ENCODE measurements around the gene VRK2. TPM values are rescaled to one million over a fixed set of nuclear protein-coding genes. Genes with fewer than 3 reads are reported as not detected.

VRK2 gene
- total and polyA plus RNA-seq, 10 of the 15 experiments (the other 5 are each of a cell fraction or from before 2014, with no cell fraction given), result 26.5 to 78.0 (median 57.3) TPM

DNA sequence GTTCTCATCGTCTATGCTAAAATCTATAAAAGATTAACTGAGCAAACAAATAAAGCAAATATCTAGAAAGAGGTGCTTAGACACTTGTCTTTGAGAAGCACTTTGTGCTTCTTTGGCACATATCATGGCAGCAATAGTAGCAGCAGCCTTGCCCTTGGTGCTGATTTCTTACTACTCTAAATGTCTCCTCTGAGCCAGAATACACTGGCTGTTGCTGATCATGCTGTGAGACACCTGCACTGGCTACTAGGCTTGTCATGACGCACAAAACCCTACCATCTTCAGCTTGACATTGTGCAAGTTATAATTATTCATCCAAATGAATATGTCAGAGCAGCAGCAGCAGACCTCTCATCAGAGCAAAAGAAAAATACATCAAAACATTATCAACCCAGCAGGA, 147.9 kb downstream of the VRK2 start (continued):
- TF ChIP-seq NFYB (IDR thresholded peaks at IDR 0.05; ENCODE audit: insufficient read depth, low read depth, low read length), result no peak
- TF ChIP-seq MTA3 (IDR thresholded peaks at IDR 0.05; ENCODE audit: borderline replicate concordance, low read length), result no peak
- TF ChIP-seq HCFC1 (IDR thresholded peaks at IDR 0.05; ENCODE audit: low read length), result no peak
- TF ChIP-seq, protein P1, sequence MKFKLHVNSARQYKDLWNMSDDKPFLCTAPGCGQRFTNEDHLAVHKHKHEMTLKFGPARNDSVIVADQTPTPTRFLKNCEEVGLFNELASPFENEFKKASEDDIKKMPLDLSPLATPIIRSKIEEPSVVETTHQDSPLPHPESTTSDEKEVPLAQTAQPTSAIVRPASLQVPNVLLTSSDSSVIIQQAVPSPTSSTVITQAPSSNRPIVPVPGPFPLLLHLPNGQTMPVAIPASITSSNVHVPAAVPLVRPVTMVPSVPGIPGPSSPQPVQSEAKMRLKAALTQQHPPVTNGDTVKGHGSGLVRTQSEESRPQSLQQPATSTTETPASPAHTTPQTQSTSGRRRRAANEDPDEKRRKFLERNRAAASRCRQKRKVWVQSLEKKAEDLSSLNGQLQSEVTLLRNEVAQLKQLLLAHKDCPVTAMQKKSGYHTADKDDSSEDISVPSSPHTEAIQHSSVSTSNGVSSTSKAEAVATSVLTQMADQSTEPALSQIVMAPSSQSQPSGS (IDR thresholded peaks at IDR 0.05; ENCODE audit: low read length), result no peak

DNA sequence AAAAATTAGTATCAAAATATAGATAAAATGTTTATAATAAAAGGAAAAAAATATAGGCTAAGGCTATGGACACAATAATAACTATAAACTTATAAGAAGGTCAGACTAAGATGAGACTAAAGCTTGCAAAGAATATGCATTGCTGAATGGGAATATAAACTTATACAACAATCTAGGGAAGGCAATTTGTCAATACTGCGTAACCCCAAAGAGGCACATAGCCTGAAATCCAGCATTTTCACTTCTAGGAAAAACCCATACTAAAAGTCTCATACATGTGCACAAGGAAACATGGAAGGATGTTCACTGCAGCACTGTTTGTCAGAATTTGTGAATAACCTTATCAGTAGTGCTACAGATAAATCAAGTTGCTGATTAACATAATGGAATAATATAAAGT, 149.1 kb downstream of the VRK2 start:
- Histone ChIP-seq H3K79me2 (ENCODE audit: control insufficient read depth, insufficient read depth, low read length) (no peaks in the 10 kb centered on the region), H3K4me3 (no peak overlapping the region), H3K4me1 (ENCODE audit: control insufficient read depth, insufficient read depth, low read length) (no peaks in the 10 kb centered on the region), H3K27ac (ENCODE audit: control insufficient read depth, insufficient read depth) (no peak overlapping the region), H3K9me3 (replicated peaks; ENCODE audit: control insufficient read depth, insufficient read depth, low read length) (no peaks in the 10 kb centered on the region), H4K20me1 (ENCODE audit: control insufficient read depth, insufficient read depth) (no peaks in the 10 kb centered on the region), H3K4me2 (ENCODE audit: control insufficient read depth, insufficient read depth) (no peak overlapping the region), H2AFZ (ENCODE audit: control insufficient read depth, low read depth, low read length) (no peak overlapping the region), H3K9ac (ENCODE audit: control insufficient read depth, insufficient read depth, low read length) (no peak overlapping the region), H3K36me3 (ENCODE audit: control insufficient read depth in 2 of 2, insufficient read depth in 2 of 2, low read length in 1 of 2) (peaks cover 0 to 7% of the 10 kb centered on the region in 2 experiments; a peak in 1 of 4 replicates), H3K27me3 (replicated peaks in 1 of 2; ENCODE audit: control insufficient read depth in 2 of 2, insufficient read depth in 2 of 2, low read length in 1 of 2) (no peaks in the 10 kb centered on the region)
- FAIRE-seq (no peak), DNase-seq (ENCODE audit: low read depth, low spot score) (no peak), ATAC-seq (no peak)
- POLR2A ChIA-PET, result no interaction called here
- CTCF ChIA-PET, result no interaction called here
- 100% methylated on average over 1 of the region's 1 CpG for WGBS (ENCODE audit: insufficient coverage, insufficient replicate concordance, low lambda C conversion rate, missing lambda C conversion rate)
- intact Hi-C loops (cut with micrococcal nuclease; ENCODE audit: unreplicated experiment), result no loop called here
- BruUV-seq (replicated peaks), result no TSS peak
- RAD21 ChIA-PET (ENCODE audit: unreplicated experiment), result no interaction called here
- in situ Hi-C loops (cut with MboI), result no loop called here
- SMC1A ChIA-PET (ENCODE audit: uncharacterized antibody, unreplicated experiment), result no interaction called here
- TF ChIP-seq GATAD2B (conservative IDR thresholded peaks at IDR 0.05; ENCODE audit: low read depth) (no peak), USF1 (IDR thresholded peaks at IDR 0.05; ENCODE audit: borderline replicate concordance, extremely low read length, insufficient read depth, low read depth, low read length) (no peak), SIN3A (IDR thresholded peaks at IDR 0.05; ENCODE audit: low read depth, low read length) (no peak), KLF5 (IDR thresholded peaks at IDR 0.05; ENCODE audit: partially characterized antibody) (no peak), NR2C1 (IDR thresholded peaks at IDR 0.05) (no peak), ZNF207 (IDR thresholded peaks at IDR 0.05; ENCODE audit: borderline replicate concordance) (no peak), NKRF (conservative IDR thresholded peaks at IDR 0.05) (no peak), ATF7 (IDR thresholded peaks at IDR 0.05; ENCODE audit: low read depth) (no peak), CBX5 (IDR thresholded peaks at IDR 0.05; ENCODE audit: low read depth) (no peak), EZH2 (IDR thresholded peaks at IDR 0.05; ENCODE audit: borderline replicate concordance, control insufficient read depth, low read depth, low read length) (no peak), STAT3 (IDR thresholded peaks at IDR 0.05; ENCODE audit: low read depth, low read length) (no peak), BHLHE40 (IDR thresholded peaks at IDR 0.05; ENCODE audit: borderline replicate concordance in 1 of 2, low read depth in 2 of 2, low read length in 1 of 2) (no peak), BRCA1 (IDR thresholded peaks at IDR 0.05; ENCODE audit: low read depth, low read length) (no peak), RFX5 (IDR thresholded peaks at IDR 0.05; ENCODE audit: low read depth, low read length) (no peak), POLR2A (IDR thresholded peaks at IDR 0.05; ENCODE audit: low read depth, low read length) (no peak), EGR1 (IDR thresholded peaks at IDR 0.05; ENCODE audit: borderline replicate concordance in 1 of 2, low read depth in 2 of 2, low read length in 2 of 2) (no peak)
- TF ChIP-seq, protein P2, sequence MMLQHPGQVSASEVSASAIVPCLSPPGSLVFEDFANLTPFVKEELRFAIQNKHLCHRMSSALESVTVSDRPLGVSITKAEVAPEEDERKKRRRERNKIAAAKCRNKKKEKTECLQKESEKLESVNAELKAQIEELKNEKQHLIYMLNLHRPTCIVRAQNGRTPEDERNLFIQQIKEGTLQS (IDR thresholded peaks at IDR 0.05; ENCODE audit: borderline replicate concordance, extremely low read depth, low read depth, low read length), result no peak
